Smooth muscle cell (in vitro differentiated cells): ENCODE measurements around the gene PRMT2. TPM values are rescaled to one million over a fixed set of nuclear protein-coding genes. Genes with fewer than 3 reads are reported as not detected.

ENCODE experiments used
- DNase-seq: peaks from one replicate; lab custom pipeline; 2025; ENCODE audit not compliant: unreplicated experiment; lab: John Stamatoyannopoulos, UW
- H2AFZ ChIP-seq: fragments of 200-600 bp; sonication (generic); 2 replicates; pipeline ENCODE4 v1.6.0; 2016; ENCODE audit warnings: antibody characterized with exemption, low read depth, mild to moderate bottlenecking
- H3F3A ChIP-seq: fragments of 200-600 bp; sonication (generic); 2 replicates; pipeline ENCODE4 v1.6.0; 2017; ENCODE audit warnings: antibody characterized with exemption, low read depth
- H3K27ac ChIP-seq: fragments of 200-600 bp; sonication (generic); 2 replicates; pipeline ENCODE4 v1.5.1; 2016; ENCODE audit warnings: low read depth, mild to moderate bottlenecking
- H3K27me3 ChIP-seq: fragments of 200-600 bp; sonication (generic); 2 replicates; pipeline ENCODE4 v1.6.1; 2016; ENCODE audit warnings: low read depth, mild to moderate bottlenecking
- H3K36me3 ChIP-seq: fragments of 200-600 bp; sonication (generic); 2 replicates; pipeline ENCODE4 v1.5.1; 2016; ENCODE audit warnings: low read depth
- H3K4me1 ChIP-seq: fragments of 200-600 bp; sonication (generic); 2 replicates; pipeline ENCODE4 v1.5.1; 2016; ENCODE audit warnings: low read depth
- H3K4me2 ChIP-seq: fragments of 200-600 bp; sonication (generic); 2 replicates; pipeline ENCODE4 v1.6.0; 2016; ENCODE audit warnings: mild to moderate bottlenecking
- H3K4me3 ChIP-seq: fragments of 200-600 bp; sonication (generic); 2 replicates; pipeline ENCODE4 v1.5.1; 2016; ENCODE audit warnings: mild to moderate bottlenecking
- H3K79me2 ChIP-seq: fragments of 200-600 bp; sonication (generic); 2 replicates; pipeline ENCODE4 v1.6.0; 2016; ENCODE audit warnings: low read depth, mild to moderate bottlenecking
- H3K9ac ChIP-seq: fragments of 200-600 bp; sonication (generic); 2 replicates; pipeline ENCODE4 v1.6.0; 2016; ENCODE audit warnings: low read depth
- H3K9me3 ChIP-seq: fragments of 200-600 bp; sonication (generic); replicated peaks from 2 replicates; pipeline ENCODE4 v1.5.1; 2016; ENCODE audit warnings: low read depth
- H4K20me1 ChIP-seq: fragments of 200-600 bp; sonication (generic); 2 replicates; pipeline ENCODE4 v1.6.0; 2016; ENCODE audit warnings: low read depth
- CTCF ChIP-seq: fragments of 200-600 bp; sonication (generic); IDR thresholded peaks from 2 replicates; pipeline ENCODE4 v1.5.1; 2017; ENCODE audit warnings: borderline replicate concordance, mild to moderate bottlenecking, antibody characterized with exemption; ENCODE audit not compliant: insufficient read depth, poor library complexity, severe bottlenecking
- WGBS: methylation state at CpG from one replicate; pipeline ENCODE4 v1.1.7; 2016; ENCODE audit warnings: low lambda C conversion rate; 5-methylcytosine and 5-hydroxymethylcytosine counted together
- polyA plus RNA-seq: library from polyadenylated mRNA; unstranded; fragments of >200 nt; fragmentation: Nextera tagmentation; extraction: Ambion mirVana; gene quantifications from 2 replicates; pipeline ENCODE4 v1.2.1, GENCODE V29; 2016
- total RNA-seq: library from RNA; depleted of rRNA; stranded (reverse); fragments of >200 nt; gene quantifications from 2 replicates; pipeline ENCODE4 v1.2.3, GENCODE V29; 2014

The PRMT2 gene
- total and polyA plus RNA-seq, 2 experiments from 2014 or later: 61.9 to 97.9 TPM

GRCh38 chr21:46600305-46600704, 35.2 kb upstream of the PRMT2 start:
- Histone ChIP-seq H3K9ac (no peak overlapping the region), H3K27me3 (no peaks in the 10 kb centered on the region), H3K4me3 (no peak overlapping the region), H3K4me1 (peaks cover 17% of the 10 kb centered on the region), H3K79me2 (no peaks in the 10 kb centered on the region), H2AFZ (no peak overlapping the region), H3K27ac (no peak overlapping the region), H3K4me2 (no peak overlapping the region), H3F3A (peaks cover 6% of the 10 kb centered on the region), H3K9me3 (no peaks in the 10 kb centered on the region), H4K20me1 (no peaks in the 10 kb centered on the region), H3K36me3 (no peaks in the 10 kb centered on the region)
- WGBS: 88% methylated on average over 5 of the region's 5 CpGs
- no peak for TF ChIP-seq CTCF
- no peak for DNase-seq

DNA sequence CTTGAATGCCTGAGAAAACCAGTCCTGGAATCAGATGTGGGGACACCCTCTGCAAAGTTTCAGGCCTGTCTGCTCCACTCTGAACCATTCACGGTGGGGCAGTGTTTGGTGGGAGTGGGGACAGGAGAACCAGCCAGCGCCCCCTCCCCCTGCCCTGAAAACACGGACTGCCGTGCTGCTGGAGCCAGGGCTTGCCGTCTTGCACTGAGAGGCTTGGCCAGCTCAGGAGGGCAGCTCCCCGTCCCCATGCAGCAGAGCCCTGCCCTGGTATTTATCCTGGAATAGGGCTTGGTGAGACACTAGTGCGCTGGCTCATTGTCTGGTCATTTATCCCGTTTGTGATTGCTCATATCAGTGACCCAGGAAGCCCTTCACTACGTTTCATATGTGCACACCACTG, 34.5 kb upstream of the PRMT2 start:
- Histone ChIP-seq H3K79me2 (no peaks in the 10 kb centered on the region), H3F3A (peaks cover 6% of the 10 kb centered on the region), H2AFZ (no peak overlapping the region), H3K9ac (no peak overlapping the region), H3K27me3 (no peaks in the 10 kb centered on the region), H3K4me2 (no peak overlapping the region), H3K27ac (no peak overlapping the region), H3K36me3 (no peaks in the 10 kb centered on the region), H4K20me1 (no peaks in the 10 kb centered on the region), H3K4me3 (no peak overlapping the region), H3K4me1 (peaks cover 18% of the 10 kb centered on the region), H3K9me3 (no peaks in the 10 kb centered on the region)
- DNase-seq: no peak
- TF ChIP-seq CTCF: no peak
- WGBS: 67% methylated on average over 9 of the region's 9 CpGs

DNA sequence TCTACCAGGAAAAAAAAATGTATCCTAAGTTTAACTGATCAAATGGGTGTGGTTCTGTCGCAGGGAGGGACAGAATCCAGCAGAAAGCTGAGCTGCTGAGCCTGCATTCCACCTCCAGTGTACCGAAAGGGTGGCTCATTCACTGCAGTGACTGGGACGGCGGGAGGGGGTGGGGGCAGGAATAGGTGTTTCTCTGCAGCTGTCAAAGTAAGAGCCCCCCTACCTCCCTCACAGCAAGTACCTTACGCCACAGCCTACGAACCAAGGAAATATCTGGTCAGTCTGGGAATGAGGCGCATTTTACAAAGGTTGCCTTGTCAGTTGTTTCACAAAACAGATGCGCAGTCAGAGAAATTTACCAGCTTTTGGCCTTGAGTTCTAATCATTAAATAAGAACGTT, 32.2 kb upstream of the PRMT2 start:
- no peak for DNase-seq
- no peak overlapping the region for H3K4me2 ChIP-seq
- H3K36me3 ChIP-seq: no peaks in the 10 kb centered on the region
- no peaks in the 10 kb centered on the region for H3K27me3 ChIP-seq
- no peak overlapping the region for H3K9ac ChIP-seq
- H3K4me1 ChIP-seq: peaks cover 18% of the 10 kb centered on the region
- H3F3A ChIP-seq: peaks cover 6% of the 10 kb centered on the region
- H2AFZ ChIP-seq: no peak overlapping the region
- H3K4me3 ChIP-seq: no peak overlapping the region
- no peaks in the 10 kb centered on the region for H4K20me1 ChIP-seq
- TF ChIP-seq CTCF: no peak
- H3K9me3 ChIP-seq: no peaks in the 10 kb centered on the region
- WGBS: 31% methylated on average over 9 of the region's 9 CpGs
- no peaks in the 10 kb centered on the region for H3K79me2 ChIP-seq
- no peak overlapping the region for H3K27ac ChIP-seq

GRCh38 chr21:46604329-46604974, 31.0 kb upstream of the PRMT2 start:
- no peaks in the 10 kb centered on the region for H3K79me2 ChIP-seq
- WGBS: 83% methylated on average over 9 of the region's 9 CpGs
- no peaks in the 10 kb centered on the region for H3K9me3 ChIP-seq
- H3K27ac ChIP-seq: no peak overlapping the region
- no peak overlapping the region for H3K9ac ChIP-seq
- H3K27me3 ChIP-seq: no peaks in the 10 kb centered on the region
- H3K36me3 ChIP-seq: no peaks in the 10 kb centered on the region
- no peak for TF ChIP-seq CTCF
- no peak overlapping the region for H2AFZ ChIP-seq
- H3K4me1 ChIP-seq: peaks cover 13% of the 10 kb centered on the region
- H3F3A ChIP-seq: no peaks in the 10 kb centered on the region
- no peak for DNase-seq
- H4K20me1 ChIP-seq: no peaks in the 10 kb centered on the region
- no peak overlapping the region for H3K4me2 ChIP-seq
- no peak overlapping the region for H3K4me3 ChIP-seq
